ENCODE measurements around the gene TBC1D22B.
A peak's percentile ranks its signal among the peaks of the same experiment; 100 is the strongest.
"Not testable (repeated sequence)": the region's sequence is repeated elsewhere in the genome, so short reads cannot be mapped to it uniquely, and the experiment has no call there.

Gene TBC1D22B

GRCh38 chr6:37321101-37321500 is 63.5 kb downstream of the TBC1D22B start:
- DNase-seq (ENCODE audit: low read depth in 2 of 2) = no peak

GRCh38 chr6:37321516-37322415 is 64.2 kb downstream of the TBC1D22B start:
- no peak for DNase-seq (ENCODE audit: low read depth in 2 of 2)

- no peak for DNase-seq (ENCODE audit: low read depth in 2 of 2)
Observed at GRCh38 chr6:37323580-37323979, 66.0 kb downstream of the TBC1D22B start.

GRCh38 chr6:37324131-37325033 is 66.8 kb downstream of the TBC1D22B start:
- no peak for DNase-seq (ENCODE audit: low read depth in 2 of 2)

- DNase-seq (ENCODE audit: low read depth in 2 of 2) = not testable (repeated sequence)
Observed at GRCh38 chr6:37330345-37330744, 72.8 kb downstream of the TBC1D22B start.

- no peak for DNase-seq (ENCODE audit: low read depth in 2 of 2)
Observed at GRCh38 chr6:37331047-37331446, 73.5 kb downstream of the TBC1D22B start.

- DNase-seq (ENCODE audit: low read depth in 2 of 2) = no peak
Observed at GRCh38 chr6:37332894-37333293, 75.3 kb downstream of the TBC1D22B start.

- no peak for DNase-seq (ENCODE audit: low read depth in 2 of 2)
Observed at GRCh38 chr6:37334047-37334446, 76.5 kb downstream of the TBC1D22B start.

- DNase-seq (ENCODE audit: low read depth in 2 of 2) = not testable (repeated sequence)
Observed at GRCh38 chr6:37338317-37338716, 80.7 kb downstream of the TBC1D22B start.

- no peak for DNase-seq (ENCODE audit: low read depth in 2 of 2)
Observed at GRCh38 chr6:37338745-37339255, 81.2 kb downstream of the TBC1D22B start.

GRCh38 chr6:37339741-37340638 is 82.4 kb downstream of the TBC1D22B start:
- no peak for DNase-seq (ENCODE audit: low read depth in 2 of 2)

- DNase-seq (ENCODE audit: low read depth in 2 of 2) = no peak
Observed at GRCh38 chr6:37340639-37340943, 83.0 kb downstream of the TBC1D22B start.

GRCh38 chr6:37343248-37343647 is 85.7 kb downstream of the TBC1D22B start:
- DNase-seq (ENCODE audit: low read depth in 2 of 2) = no peak

- no peak for DNase-seq (ENCODE audit: low read depth in 2 of 2)
Observed at GRCh38 chr6:37344308-37344707, 86.7 kb downstream of the TBC1D22B start.

- not testable (repeated sequence) for DNase-seq (ENCODE audit: low read depth in 2 of 2)
Observed at GRCh38 chr6:37345804-37346203, 88.2 kb downstream of the TBC1D22B start.

GRCh38 chr6:37347177-37347576 is 89.6 kb downstream of the TBC1D22B start:
- no peak for DNase-seq (ENCODE audit: low read depth in 2 of 2)

- no peak for DNase-seq (ENCODE audit: low read depth in 2 of 2)
Observed at GRCh38 chr6:37347670-37348111, 90.1 kb downstream of the TBC1D22B start.

GRCh38 chr6:37351027-37351426 is 93.5 kb downstream of the TBC1D22B start:
- DNase-seq (ENCODE audit: low read depth in 2 of 2) = no peak

- DNase-seq (ENCODE audit: low read depth in 2 of 2) = no peak
Observed at GRCh38 chr6:37352384-37352783, 94.8 kb downstream of the TBC1D22B start.

- DNase-seq (ENCODE audit: low read depth in 2 of 2) = peak; percentile 86 to 90
Observed at GRCh38 chr6:37353761-37354525, 96.4 kb downstream of the TBC1D22B start, which contains the start of gene RNF8. Gene RNF8, plus strand, starts transcription at chr6:37353983. Its CDS starts 182 bp downstream, at chr6:37354165.
